CD8-positive, alpha-beta memory T cell (primary cell): Measurements from ENCODE around the gene PCNX1. TPM values are rescaled to one million over a fixed set of nuclear protein-coding genes. Genes with fewer than 3 reads are reported as not detected.

ENCODE experiments used
- CTCF ChIA-PET: fragments of 350-600 bp; sonication (Branson Sonifier 250); formaldehyde crosslinking; loops from one replicate; lab custom pipeline; 2021; ENCODE audit warnings: antibody characterized with exemption; lab: Charles Lee
- POLR2A ChIA-PET: fragments of 350-600 bp; sonication (Branson Sonifier 250); formaldehyde crosslinking; loops from one replicate; lab custom pipeline; 2021; ENCODE audit warnings: antibody characterized with exemption; lab: Charles Lee
- DNase-seq, 5 donors: peaks; one replicate each; pipeline versions ENCODE4 v3.0.0 to v3.0.0-alpha.2; 2020 to 2022; ENCODE audit warnings: mixed read lengths in 1 of 5
- H3K27ac ChIP-seq: one replicate; pipeline ENCODE4 v1.7.0; 2013; ENCODE audit warnings: low read depth, mild to moderate bottlenecking, low read length, moderate library complexity
- H3K27me3 ChIP-seq: 2 replicates; pipeline ENCODE4 v1.7.0; 2013; ENCODE audit warnings: low read length, mild to moderate bottlenecking; ENCODE audit not compliant: insufficient read depth, poor library complexity, severe bottlenecking
- H3K36me3 ChIP-seq: 2 replicates; pipeline ENCODE4 v1.7.0; 2013; ENCODE audit warnings: mild to moderate bottlenecking, low read length, moderate library complexity; ENCODE audit not compliant: insufficient read depth
- H3K4me1 ChIP-seq: 2 replicates; pipeline ENCODE4 v1.7.0; 2013; ENCODE audit warnings: mild to moderate bottlenecking, low read length, moderate library complexity; ENCODE audit not compliant: insufficient read depth
- H3K4me3 ChIP-seq: 2 replicates; pipeline ENCODE4 v1.7.0; 2013; ENCODE audit warnings: mild to moderate bottlenecking, low read length
- H3K9me3 ChIP-seq: 2 replicates; pipeline ENCODE4 v1.7.0; 2013; ENCODE audit warnings: mild to moderate bottlenecking, low read length
- H3K27ac Mint-ChIP-seq, 8 donors: one replicate each; pipeline ENCODE4 v1.8.0; 2020 to 2021; ENCODE audit warnings: mixed read lengths in 8 of 8, mild to moderate bottlenecking in 6 of 8, inconsistent platforms in 3 of 8, moderate library complexity in 3 of 8
- H3K27me3 Mint-ChIP-seq, 2 donors: one replicate each; pipeline ENCODE4 v1.8.0; 2020 to 2021; ENCODE audit warnings: mixed read lengths in 2 of 2, mild to moderate bottlenecking in 1 of 2, moderate library complexity in 1 of 2
- H3K36me3 Mint-ChIP-seq, 3 donors: one replicate each; pipeline ENCODE4 v1.8.0; 2020 to 2021; ENCODE audit warnings: mixed read lengths in 3 of 3, inconsistent platforms in 1 of 3, mild to moderate bottlenecking in 1 of 3
- H3K4me1 Mint-ChIP-seq, 3 donors: one replicate each; pipeline ENCODE4 v1.8.0; 2020 to 2021; ENCODE audit warnings: mixed read lengths in 3 of 3, inconsistent platforms in 1 of 3, mild to moderate bottlenecking in 1 of 3
- H3K4me3 Mint-ChIP-seq, 7 donors: one replicate each; pipeline ENCODE4 v1.8.0; 2020 to 2021; ENCODE audit warnings: mixed read lengths in 7 of 7, mild to moderate bottlenecking in 6 of 7, moderate library complexity in 4 of 7, inconsistent platforms in 2 of 7
- H3K9me3 Mint-ChIP-seq, 5 donors: one replicate each; pipeline ENCODE4 v1.8.0; 2020 to 2022; ENCODE audit warnings: mixed read lengths in 5 of 5, mild to moderate bottlenecking in 3 of 5, moderate library complexity in 2 of 5, inconsistent platforms in 1 of 5
- polyA plus RNA-seq: library from polyadenylated mRNA; unstranded; fragments of 300-500 nt; fragmentation: Illumina TruSeq; gene quantifications from one replicate; pipeline ENCODE4 v1.2.3, GENCODE V29; 2021
- total RNA-seq, 2 experiments: library from RNA; stranded (reverse); gene quantifications; one replicate each; pipeline ENCODE4 v1.2.3, GENCODE V29; 2021

The PCNX1 gene
- total and polyA plus RNA-seq, 3 experiments from 2014 or later, result 13.4 to 46.2 (median 37.4) TPM

DNA sequence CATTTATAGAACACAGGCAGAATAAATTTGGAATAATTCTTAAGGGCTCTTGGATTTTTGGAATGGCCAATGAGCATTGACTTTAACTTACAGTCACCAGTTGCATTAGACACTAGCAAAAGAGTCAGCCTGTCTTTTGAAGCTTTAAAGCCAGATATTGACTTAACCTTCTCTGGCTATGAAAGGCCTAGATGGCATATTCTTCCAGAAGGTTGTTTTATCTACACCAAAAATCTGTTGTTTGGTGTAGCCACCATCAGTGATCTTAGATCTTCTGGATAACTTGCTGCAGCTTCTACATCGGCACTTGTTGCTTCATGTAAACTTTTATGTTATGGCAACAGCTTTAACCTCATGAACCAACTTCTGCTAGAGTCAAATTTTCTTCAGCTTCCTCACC is 10.4 kb downstream of the PCNX1 start:
- ChIA-PET CTCF (interaction anchor here (1.2 to 3.9 kb wide), 4 partner anchors 11 to 61 kb away, joined by 3 to 24 read pairs (median 9); partner anchors contain the start of gene PCNX1), POLR2A (no interaction called here)
- no peaks in the 10 kb centered on the region for H3K27me3 ChIP-seq
- no peak for DNase-seq
- Mint-ChIP-seq H3K36me3 (peaks cover 0 to 14% (median 10%) of the 10 kb centered on the region in 3 donors), H3K27me3 (no peaks in the 10 kb centered on the region), H3K9me3 (no peaks in the 10 kb centered on the region), H3K4me3 (peak overlapping the region in 5 of 7 donors; percentile 34 to 62 (median 49)), H3K4me1 (peaks cover 78 to 99% (median 99%) of the 10 kb centered on the region in 3 donors), H3K27ac (peak overlapping the region; percentile 12 to 87 (median 77))
- H3K27ac ChIP-seq, result no peak overlapping the region
- H3K36me3 ChIP-seq, result no peaks in the 10 kb centered on the region
- no peaks in the 10 kb centered on the region for H3K9me3 ChIP-seq
- no peak overlapping the region for H3K4me3 ChIP-seq
- H3K4me1 ChIP-seq, result peaks cover 63% of the 10 kb centered on the region

DNA sequence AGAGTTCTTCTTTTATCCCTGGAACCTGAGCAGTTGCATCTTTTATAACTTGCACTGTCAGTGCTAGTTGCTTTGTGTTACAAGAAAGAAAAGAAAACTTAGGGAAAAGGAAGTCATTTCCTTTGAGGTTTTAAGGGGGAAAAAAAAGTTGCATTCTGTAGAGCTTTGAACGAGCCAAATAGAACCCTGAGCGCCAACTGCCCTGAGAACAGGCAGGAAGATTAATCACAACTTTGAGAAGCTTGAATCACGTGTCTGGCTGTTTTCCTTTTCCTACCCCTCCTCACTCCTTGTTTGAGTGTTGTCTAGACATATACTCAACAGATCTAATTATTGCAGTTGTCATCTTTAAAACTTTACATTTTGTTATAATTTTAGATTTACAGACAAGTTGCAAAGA is 12.5 kb downstream of the PCNX1 start:
- H3K9me3 Mint-ChIP-seq, result no peaks in the 10 kb centered on the region
- H3K27me3 ChIP-seq, result no peaks in the 10 kb centered on the region
- DNase-seq, result peak in 1 of 5 donors; percentile 7
- peaks cover 85 to 100% (median 100%) of the 10 kb centered on the region in 3 donors for H3K4me1 Mint-ChIP-seq
- POLR2A ChIA-PET, result interaction anchor here (0.9 kb wide), 1 partner anchor 12 kb away, joined by 5 read pairs; the partner anchor contains the start of gene PCNX1
- no peaks in the 10 kb centered on the region for H3K36me3 ChIP-seq
- H3K27ac Mint-ChIP-seq, result peak overlapping the region; percentile 78 to 94 (median 90)
- peak overlapping the region in 6 of 7 donors; percentile 23 to 71 (median 69) for H3K4me3 Mint-ChIP-seq
- H3K27ac ChIP-seq, result no peak overlapping the region
- no peaks in the 10 kb centered on the region for H3K9me3 ChIP-seq
- H3K4me3 ChIP-seq, result no peak overlapping the region
- CTCF ChIA-PET, result interaction anchor here (1.2 to 3.9 kb wide), 3 partner anchors 11 to 36 kb away, joined by 3 to 24 read pairs (median 13); partner anchors contain the start of gene PCNX1
- peaks cover 0 to 14% (median 10%) of the 10 kb centered on the region in 3 donors for H3K36me3 Mint-ChIP-seq
- peaks cover 76% of the 10 kb centered on the region for H3K4me1 ChIP-seq
- H3K27me3 Mint-ChIP-seq, result no peaks in the 10 kb centered on the region

DNA sequence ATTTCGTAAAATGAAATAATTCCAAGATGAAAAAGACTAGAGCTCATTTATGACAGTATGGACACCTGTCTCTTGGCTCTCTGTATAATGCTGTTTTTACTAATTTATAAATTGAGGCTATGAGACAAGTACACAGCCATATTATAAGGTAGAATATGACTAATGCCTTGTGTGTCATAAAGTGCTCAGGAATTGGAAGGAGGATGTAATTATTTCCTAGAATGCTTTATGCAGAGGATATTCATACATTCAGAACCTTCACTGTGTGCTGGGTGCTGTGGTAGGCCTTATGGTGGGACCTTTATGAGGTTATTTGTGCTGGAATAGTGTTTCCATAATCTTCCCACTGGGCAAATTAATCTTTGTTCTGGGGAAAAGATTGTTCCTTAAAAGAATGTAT is 13.3 kb downstream of the PCNX1 start:
- Mint-ChIP-seq H3K27me3 (no peaks in the 10 kb centered on the region), H3K27ac (peak overlapping the region; percentile 17 to 94 (median 78)), H3K4me3 (peak overlapping the region in 4 of 7 donors; percentile 16 to 27 (median 24)), H3K4me1 (peaks cover 85 to 99% (median 99%) of the 10 kb centered on the region in 3 donors), H3K9me3 (no peaks in the 10 kb centered on the region), H3K36me3 (peaks cover 0 to 14% (median 10%) of the 10 kb centered on the region in 3 donors)
- ChIA-PET POLR2A (no interaction called here), CTCF (interaction anchor here (3.9 kb wide), 1 partner anchor 35 kb away, joined by 13 read pairs; no protein-coding TSS in a partner anchor)
- Histone ChIP-seq H3K4me3 (no peak overlapping the region), H3K27ac (no peak overlapping the region), H3K9me3 (no peaks in the 10 kb centered on the region), H3K36me3 (no peaks in the 10 kb centered on the region), H3K27me3 (no peaks in the 10 kb centered on the region), H3K4me1 (peaks cover 82% of the 10 kb centered on the region)
- DNase-seq, result no peak

DNA sequence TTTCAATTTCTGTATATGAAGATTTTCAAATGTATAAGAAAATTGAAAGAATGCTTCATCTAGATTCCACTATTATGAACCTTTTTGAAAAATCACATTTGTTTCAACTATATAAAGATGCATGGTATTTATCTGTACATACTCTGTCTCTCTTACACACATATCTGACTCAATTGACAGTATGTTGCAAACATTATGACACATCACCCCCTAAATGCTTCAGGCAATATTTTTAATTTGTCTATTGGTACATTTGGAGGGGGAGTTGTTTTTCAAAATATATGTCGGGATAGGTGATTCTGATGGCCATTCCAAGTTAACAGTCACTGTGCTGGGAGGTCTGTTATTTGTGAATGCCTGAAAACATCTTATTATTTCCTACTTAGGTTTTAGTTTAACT is 14.4 kb downstream of the PCNX1 start:
- H3K4me3 ChIP-seq, result no peak overlapping the region
- no peaks in the 10 kb centered on the region for H3K9me3 ChIP-seq
- DNase-seq, result no peak
- no peaks in the 10 kb centered on the region for H3K27me3 ChIP-seq
- Mint-ChIP-seq H3K4me1 (peaks cover 87 to 99% (median 99%) of the 10 kb centered on the region in 3 donors), H3K9me3 (no peaks in the 10 kb centered on the region), H3K4me3 (peak overlapping the region in 1 of 7 donors; percentile 14), H3K27ac (peak overlapping the region in 3 of 8 donors; percentile 11 to 83 (median 17)), H3K36me3 (peaks cover 0 to 10% (median 7%) of the 10 kb centered on the region in 3 donors), H3K27me3 (no peaks in the 10 kb centered on the region)
- ChIA-PET POLR2A (no interaction called here), CTCF (no interaction called here)
- peaks cover 82% of the 10 kb centered on the region for H3K4me1 ChIP-seq
- H3K27ac ChIP-seq, result no peak overlapping the region
- no peaks in the 10 kb centered on the region for H3K36me3 ChIP-seq

DNA sequence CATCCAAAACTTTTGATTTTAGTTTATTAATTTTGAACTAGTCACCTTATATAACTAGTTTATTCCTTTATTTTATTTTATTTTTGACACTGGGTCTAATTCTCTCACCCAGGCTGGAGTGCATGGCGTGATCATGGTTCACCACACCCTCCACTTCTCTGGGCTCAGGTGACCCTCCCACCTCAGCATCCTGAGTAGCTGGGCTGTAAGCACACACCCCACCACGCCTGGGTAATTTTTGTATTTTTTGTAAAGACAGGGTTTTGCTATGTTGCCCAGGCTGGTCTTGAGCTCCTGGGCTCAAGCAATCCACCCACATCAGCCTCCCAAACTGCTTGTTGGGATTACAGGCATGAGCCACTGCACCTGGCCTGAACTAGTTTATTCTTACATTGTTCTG is 17.3 kb downstream of the PCNX1 start:
- CTCF ChIA-PET, result interaction anchor here (1.1 to 3.3 kb wide), 3 partner anchors 17 to 31 kb away, joined by 3 to 16 read pairs (median 6); partner anchors contain the start of gene PCNX1
- Mint-ChIP-seq H3K27ac (peak overlapping the region in 3 of 8 donors; percentile 10 to 49 (median 22)), H3K36me3 (peaks cover 0 to 2% (median 0%) of the 10 kb centered on the region in 3 donors), H3K9me3 (no peaks in the 10 kb centered on the region), H3K27me3 (no peaks in the 10 kb centered on the region), H3K4me3 (peak overlapping the region in 1 of 7 donors; percentile 2), H3K4me1 (peaks cover 81 to 98% (median 97%) of the 10 kb centered on the region in 3 donors)
- POLR2A ChIA-PET, result interaction anchor here (0.7 to 1.1 kb wide), 4 partner anchors 17 to 1151 kb away, joined by 3 to 6 read pairs (median 4); partner anchors contain the start of gene PCNX1
- Histone ChIP-seq H3K36me3 (no peaks in the 10 kb centered on the region), H3K4me3 (no peak overlapping the region), H3K9me3 (no peaks in the 10 kb centered on the region), H3K27me3 (no peaks in the 10 kb centered on the region), H3K4me1 (peaks cover 60% of the 10 kb centered on the region), H3K27ac (no peak overlapping the region)
- no peak for DNase-seq

DNA sequence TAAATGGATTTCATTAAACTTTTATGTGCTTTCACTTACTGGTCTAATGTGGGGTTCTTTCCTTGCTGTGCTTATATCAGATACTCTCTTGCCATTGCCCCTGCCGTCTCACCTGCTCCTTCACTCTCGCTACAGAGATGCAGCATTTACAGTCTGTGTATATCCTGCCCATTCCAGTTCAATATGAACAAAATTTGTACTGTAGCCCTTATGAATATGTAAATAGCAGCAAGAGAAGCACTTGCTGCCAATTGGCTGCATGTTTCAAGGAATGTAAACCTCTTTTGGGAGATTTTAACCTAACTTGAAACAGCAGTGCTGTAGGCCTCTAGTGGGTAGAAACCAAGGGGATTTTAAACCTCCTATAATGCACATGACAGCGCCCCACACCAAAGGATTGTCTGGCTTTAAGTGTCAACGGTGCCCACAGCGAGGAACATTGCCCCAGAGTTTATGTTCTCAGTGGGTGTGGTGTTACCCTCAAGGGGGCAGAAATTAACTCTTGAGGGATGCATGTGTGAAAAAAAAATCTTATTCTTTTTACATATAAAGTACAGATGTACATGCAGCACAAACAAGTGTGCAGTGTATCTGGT is 19.1 kb downstream of the PCNX1 start:
- Histone ChIP-seq H3K4me1 (peaks cover 50% of the 10 kb centered on the region), H3K27me3 (no peaks in the 10 kb centered on the region), H3K9me3 (no peaks in the 10 kb centered on the region), H3K27ac (no peak overlapping the region), H3K4me3 (no peak overlapping the region), H3K36me3 (no peaks in the 10 kb centered on the region)
- H3K27me3 Mint-ChIP-seq, result no peaks in the 10 kb centered on the region
- H3K4me1 Mint-ChIP-seq, result peaks cover 78 to 97% (median 97%) of the 10 kb centered on the region in 3 donors
- peak overlapping the region; percentile 6 to 72 (median 54) for H3K27ac Mint-ChIP-seq
- peak overlapping the region in 6 of 7 donors; percentile 7 to 64 (median 36) for H3K4me3 Mint-ChIP-seq
- POLR2A ChIA-PET, result no interaction called here
- no peaks in the 10 kb centered on the region for H3K9me3 Mint-ChIP-seq
- peaks cover 0 to 2% (median 0%) of the 10 kb centered on the region in 3 donors for H3K36me3 Mint-ChIP-seq
- CTCF ChIA-PET, result interaction anchor here (1.2 to 3.3 kb wide), 3 partner anchors 15 to 20 kb away, joined by 6 to 16 read pairs (median 8); partner anchors contain the start of gene PCNX1
- DNase-seq, result peak in 2 of 5 donors; percentile 24 to 37

DNA sequence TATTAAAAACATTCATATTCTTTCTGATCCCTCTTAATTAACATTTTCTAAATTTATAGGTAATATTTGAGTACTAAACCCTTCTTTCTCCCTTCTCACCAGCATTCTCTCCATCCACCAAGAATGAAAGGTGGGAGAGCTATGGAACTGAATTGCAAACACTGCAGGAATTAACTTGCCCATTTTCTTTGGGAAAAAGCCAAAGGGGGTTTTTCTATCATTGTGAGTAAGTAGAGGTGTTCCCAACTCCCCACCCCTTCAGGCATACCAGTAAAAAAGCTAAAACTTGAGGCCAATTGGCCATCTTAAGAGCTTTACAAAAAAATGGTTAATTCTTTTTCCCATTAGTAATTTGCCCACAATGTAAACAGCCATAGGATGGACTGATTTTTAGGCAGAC is 23.7 kb downstream of the PCNX1 start:
- H3K27ac ChIP-seq, result no peak overlapping the region
- H3K4me3 ChIP-seq, result no peak overlapping the region
- no peaks in the 10 kb centered on the region for H3K9me3 Mint-ChIP-seq
- H3K36me3 Mint-ChIP-seq, result no peaks in the 10 kb centered on the region
- peak overlapping the region in 2 of 8 donors; percentile 4 to 64 for H3K27ac Mint-ChIP-seq
- peaks cover 78 to 93% (median 90%) of the 10 kb centered on the region in 3 donors for H3K4me1 Mint-ChIP-seq
- no peak for DNase-seq
- no peaks in the 10 kb centered on the region for H3K36me3 ChIP-seq
- POLR2A ChIA-PET, result interaction anchor here (1.9 kb wide), 1 partner anchor 10 kb away, joined by 4 read pairs; no protein-coding TSS in a partner anchor
- CTCF ChIA-PET, result interaction anchor here (1.8 to 8.2 kb wide), 4 partner anchors 10 to 25 kb away, joined by 5 to 55 read pairs (median 18); partner anchors contain the start of gene PCNX1
- no peaks in the 10 kb centered on the region for H3K27me3 ChIP-seq
- H3K4me3 Mint-ChIP-seq, result no peak overlapping the region
- no peaks in the 10 kb centered on the region for H3K27me3 Mint-ChIP-seq
- peaks cover 50% of the 10 kb centered on the region for H3K4me1 ChIP-seq
- no peaks in the 10 kb centered on the region for H3K9me3 ChIP-seq
